Parathyroid adenoma (tissue), 2 donors: ENCODE results near the gene ASAP2.

Source experiments
- H2AFZ ChIP-seq: fragments of 300-600 bp; sonication (generic); one replicate; pipeline ENCODE4 v1.7.0; 2017; ENCODE audit warnings: antibody characterized with exemption, mild to moderate bottlenecking
- H3K27ac ChIP-seq: fragments of 300-600 bp; sonication (generic); one replicate; pipeline ENCODE4 v1.7.0; 2017
- H3K27me3 ChIP-seq: fragments of 300-600 bp; sonication (generic); one replicate; pipeline ENCODE4 v1.7.0; 2017; ENCODE audit warnings: low read length; ENCODE audit not compliant: control insufficient read depth, insufficient read depth
- H3K36me3 ChIP-seq: fragments of 300-600 bp; sonication (generic); one replicate; pipeline ENCODE4 v1.7.0; 2017; ENCODE audit warnings: low read length; ENCODE audit not compliant: control insufficient read depth, insufficient read depth
- H3K4me1 ChIP-seq: fragments of 300-600 bp; sonication (generic); one replicate; pipeline ENCODE4 v1.7.0; 2017; ENCODE audit warnings: control low read depth
- H3K4me2 ChIP-seq: fragments of 300-600 bp; sonication (generic); one replicate; pipeline ENCODE4 v1.7.0; 2017; ENCODE audit warnings: low read length
- H3K4me3 ChIP-seq: fragments of 300-600 bp; sonication (generic); one replicate; pipeline ENCODE4 v1.7.0; 2017; ENCODE audit warnings: low read depth, low read length
- H3K79me2 ChIP-seq: fragments of 300-600 bp; sonication (generic); one replicate; pipeline ENCODE4 v1.7.0; 2017; ENCODE audit warnings: control low read depth
- H3K9ac ChIP-seq: fragments of 300-600 bp; sonication (generic); one replicate; pipeline ENCODE4 v1.7.0; 2017; ENCODE audit warnings: mild to moderate bottlenecking
- H3K9me3 ChIP-seq: fragments of 300-600 bp; sonication (generic); one replicate; pipeline ENCODE4 v1.7.0; 2017; ENCODE audit warnings: low read length; ENCODE audit not compliant: control insufficient read depth
- CTCF ChIP-seq: fragments of 300-600 bp; sonication (generic); IDR thresholded peaks from one replicate; pipeline ENCODE4 v1.7.0; 2017; ENCODE audit warnings: antibody characterized with exemption, mild to moderate bottlenecking
- donor health status: primary hyperparathyroidism.

ASAP2 gene

GRCh38 chr2:9200633-9201015 is 6.0 kb upstream of the ASAP2 start:
- TF ChIP-seq CTCF = no peak
- Histone ChIP-seq H3K79me2 (no peaks in the 10 kb centered on the region), H3K36me3 (no peaks in the 10 kb centered on the region), H3K4me2 (no peak overlapping the region), H3K9ac (no peak overlapping the region), H3K9me3 (no peaks in the 10 kb centered on the region), H3K27ac (no peak overlapping the region), H3K4me1 (no peaks in the 10 kb centered on the region), H3K27me3 (no peaks in the 10 kb centered on the region), H2AFZ (no peak overlapping the region), H3K4me3 (no peak overlapping the region)

GRCh38 chr2:9201185-9201891 is 5.3 kb upstream of the ASAP2 start:
- H3K9ac ChIP-seq = no peak overlapping the region
- no peaks in the 10 kb centered on the region for H3K79me2 ChIP-seq
- H3K4me2 ChIP-seq = no peak overlapping the region
- H3K27me3 ChIP-seq = no peaks in the 10 kb centered on the region
- H3K9me3 ChIP-seq = no peaks in the 10 kb centered on the region
- H3K4me3 ChIP-seq = no peak overlapping the region
- no peak for TF ChIP-seq CTCF
- H3K4me1 ChIP-seq = no peaks in the 10 kb centered on the region
- H3K36me3 ChIP-seq = no peaks in the 10 kb centered on the region
- H3K27ac ChIP-seq = no peak overlapping the region
- no peak overlapping the region for H2AFZ ChIP-seq

DNA sequence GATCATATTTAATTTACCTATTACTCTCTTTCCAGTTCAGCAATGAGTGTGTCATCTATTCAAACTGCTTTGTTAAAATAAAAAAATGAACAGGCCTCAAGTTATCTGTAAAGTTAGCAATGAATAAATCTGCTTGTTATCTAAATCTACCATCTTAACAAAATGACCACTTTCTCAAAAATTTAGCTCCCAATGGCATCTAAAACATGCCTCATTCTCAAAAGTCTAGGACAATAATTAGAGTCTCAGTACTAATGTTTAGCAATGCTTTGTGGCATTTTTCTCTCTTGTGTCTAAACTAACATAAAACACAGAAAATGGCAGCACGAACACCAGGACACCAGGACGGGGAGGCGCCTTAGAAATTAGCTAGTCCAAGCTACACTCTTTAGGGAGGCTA is 3.6 kb upstream of the ASAP2 start:
- Histone ChIP-seq H3K9ac (no peak overlapping the region), H3K27me3 (no peaks in the 10 kb centered on the region), H3K4me2 (no peak overlapping the region), H3K27ac (no peak overlapping the region), H2AFZ (no peak overlapping the region), H3K4me1 (no peaks in the 10 kb centered on the region), H3K9me3 (no peaks in the 10 kb centered on the region), H3K36me3 (no peaks in the 10 kb centered on the region), H3K79me2 (no peaks in the 10 kb centered on the region), H3K4me3 (no peak overlapping the region)
- no peak for TF ChIP-seq CTCF

- TF ChIP-seq CTCF = no peak
- H3K27ac ChIP-seq = no peak overlapping the region
- no peaks in the 10 kb centered on the region for H3K36me3 ChIP-seq
- no peaks in the 10 kb centered on the region for H3K4me1 ChIP-seq
- H3K9ac ChIP-seq = no peak overlapping the region
- H3K79me2 ChIP-seq = peaks cover 4% of the 10 kb centered on the region
- no peak overlapping the region for H3K4me2 ChIP-seq
- no peaks in the 10 kb centered on the region for H3K9me3 ChIP-seq
- H3K27me3 ChIP-seq = no peaks in the 10 kb centered on the region
- no peak overlapping the region for H2AFZ ChIP-seq
- H3K4me3 ChIP-seq = no peak overlapping the region
Measured at GRCh38 chr2:9203876-9204275, 2.7 kb upstream of the ASAP2 start.

- H3K9ac ChIP-seq = no peak overlapping the region
- H2AFZ ChIP-seq = no peak overlapping the region
- H3K4me1 ChIP-seq = no peaks in the 10 kb centered on the region
- no peak overlapping the region for H3K4me2 ChIP-seq
- H3K27ac ChIP-seq = no peak overlapping the region
- H3K9me3 ChIP-seq = no peaks in the 10 kb centered on the region
- TF ChIP-seq CTCF = no peak
- no peaks in the 10 kb centered on the region for H3K36me3 ChIP-seq
- H3K27me3 ChIP-seq = no peaks in the 10 kb centered on the region
- H3K79me2 ChIP-seq = peaks cover 8% of the 10 kb centered on the region
- H3K4me3 ChIP-seq = no peak overlapping the region
Measured at GRCh38 chr2:9204939-9205338, 1.7 kb upstream of the ASAP2 start.
